ENCODE data around the gene HMCN1. TPM values are rescaled to one million over a fixed set of nuclear protein-coding genes. Genes with fewer than 3 reads are reported as not detected.
A peak's percentile ranks its signal among the peaks of the same experiment; 100 is the strongest.
"Not testable (repeated sequence)": the region's sequence is repeated elsewhere in the genome, so short reads cannot be mapped to it uniquely, and the experiment has no call there.

Gene HMCN1
- total RNA-seq, 1 donor from 2014 or later = 1.9 TPM

DNA sequence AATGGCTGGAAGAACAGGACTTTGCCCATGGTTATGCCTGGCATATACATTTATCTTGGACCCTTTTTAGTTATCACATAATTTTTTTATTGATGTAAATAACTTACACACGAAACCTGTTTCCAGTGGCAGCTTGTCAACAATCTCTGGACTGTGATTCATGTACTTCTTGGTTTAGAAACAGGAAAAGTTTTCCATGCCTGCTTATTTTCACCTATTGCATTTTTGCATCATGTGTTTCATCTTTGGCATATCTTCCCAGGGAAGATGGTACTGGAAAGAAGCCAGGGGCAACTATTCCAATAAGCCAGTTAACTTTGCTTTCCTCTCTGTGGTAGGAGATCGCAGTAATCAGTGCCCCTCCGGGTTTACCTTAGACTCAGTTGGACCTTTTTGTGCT, 430.6 kb downstream of the HMCN1 start:
- no peak for ATAC-seq

GRCh38 chr1:186165303-186165702, 431.1 kb downstream of the HMCN1 start:
- no peak for ATAC-seq

- no peak for ATAC-seq
These were observed 433.0 kb downstream of the HMCN1 start for GRCh38 chr1:186167096-186167668.

DNA sequence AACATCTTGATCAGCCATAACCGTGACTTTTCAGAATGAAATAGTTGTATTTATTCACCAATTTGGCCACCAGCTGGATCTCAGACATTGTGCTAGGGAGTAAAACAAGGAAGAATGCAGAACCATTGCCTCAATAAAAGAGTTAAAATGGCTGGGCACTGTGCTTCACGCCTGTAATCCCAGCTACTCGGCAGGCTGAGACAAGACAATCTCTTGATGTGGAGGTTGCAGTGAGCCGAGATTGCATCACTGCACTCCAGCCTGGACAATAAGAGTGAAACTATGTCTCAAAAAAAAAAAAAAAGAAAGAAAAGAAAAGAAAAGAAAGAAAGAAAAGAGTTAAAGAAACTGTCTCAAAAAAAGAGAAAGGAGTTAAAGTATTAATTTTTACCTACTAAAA, 441.4 kb downstream of the HMCN1 start:
- ATAC-seq = peak; percentile 82

DNA sequence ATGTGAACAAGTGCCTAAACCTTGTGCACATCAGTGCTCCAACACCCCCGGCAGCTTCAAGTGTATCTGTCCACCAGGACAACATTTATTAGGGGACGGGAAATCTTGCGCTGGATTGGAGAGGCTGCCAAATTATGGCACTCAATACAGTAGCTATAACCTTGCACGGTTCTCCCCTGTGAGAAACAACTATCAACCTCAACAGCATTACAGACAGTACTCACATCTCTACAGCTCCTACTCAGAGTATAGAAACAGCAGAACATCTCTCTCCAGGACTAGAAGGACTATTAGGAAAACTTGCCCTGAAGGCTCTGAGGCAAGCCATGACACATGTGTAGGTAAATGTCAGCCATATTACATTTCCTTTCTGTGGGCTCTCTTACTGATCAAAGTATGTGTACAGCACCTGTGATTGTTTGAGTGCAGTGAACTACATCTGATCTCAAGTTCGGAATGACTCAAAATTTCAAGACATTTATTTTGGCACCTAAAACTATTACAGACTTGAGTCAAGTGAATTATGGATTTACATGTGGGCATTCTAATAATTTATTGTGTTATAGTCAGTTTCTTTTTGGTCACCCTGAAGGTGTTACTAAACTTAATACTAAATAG, 444.3 kb downstream of the HMCN1 start:
- peak; percentile 92 for ATAC-seq

DNA sequence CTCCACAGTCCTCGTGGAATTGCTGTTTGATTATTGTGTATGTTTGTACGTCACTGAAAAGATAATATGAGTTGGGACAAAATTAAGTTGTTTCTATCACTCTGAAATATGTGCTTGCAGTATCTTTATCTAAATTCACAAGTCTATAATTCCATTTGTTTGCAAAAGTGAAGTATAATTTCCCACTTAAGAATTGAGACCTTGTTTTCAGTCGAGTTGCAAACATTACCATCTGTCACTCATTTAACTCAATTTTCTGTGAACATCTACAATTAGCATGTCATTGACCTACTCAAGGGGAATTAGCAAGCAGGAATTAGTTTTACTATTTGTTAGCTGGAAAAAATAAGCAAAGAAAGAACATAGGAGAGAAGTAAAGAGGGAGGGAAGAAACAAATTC, 445.0 kb downstream of the HMCN1 start:
- no peak for ATAC-seq

DNA sequence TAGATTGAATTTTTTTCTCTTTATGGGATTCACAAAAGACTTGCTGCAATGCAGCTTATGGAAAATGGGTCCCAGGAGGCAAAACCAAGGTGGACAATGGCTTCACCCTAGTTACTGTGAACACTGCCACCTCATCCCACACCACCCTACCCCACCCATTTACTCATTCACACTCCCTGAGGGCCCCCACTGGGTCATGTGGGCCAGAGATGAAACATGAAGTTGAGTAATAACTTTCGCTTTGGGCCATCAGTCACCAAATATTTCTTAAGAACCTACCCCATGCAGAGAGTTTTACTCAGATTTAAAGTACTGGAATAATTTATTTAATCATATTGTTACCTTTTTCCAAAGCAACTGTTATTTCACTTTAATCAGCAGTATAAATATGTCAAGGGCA, 449.0 kb downstream of the HMCN1 start:
- peak; percentile 95 for ATAC-seq

GRCh38 chr1:186183970-186184628, 449.9 kb downstream of the HMCN1 start:
- no peak for ATAC-seq

DNA sequence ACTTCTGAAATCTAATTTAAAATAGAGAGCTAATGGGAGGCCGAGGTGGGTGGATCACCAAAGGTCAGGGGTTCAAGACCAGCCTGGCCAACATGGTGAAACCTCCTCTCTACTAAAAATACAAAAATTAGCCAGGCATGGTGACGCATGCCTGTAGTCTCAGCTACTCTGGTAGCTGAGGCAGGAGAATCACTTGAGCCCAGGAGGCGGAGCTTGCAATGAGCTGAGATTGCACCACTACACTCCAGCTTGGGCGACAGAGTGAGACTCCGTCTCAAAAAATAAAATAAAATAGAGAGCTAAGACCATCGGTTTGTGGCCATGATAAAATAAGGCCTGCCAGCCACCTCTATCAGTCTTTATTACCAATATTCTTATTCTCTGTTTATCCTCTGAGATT, 452.1 kb downstream of the HMCN1 start:
- ATAC-seq = not testable (repeated sequence)

GRCh38 chr1:186187601-186188000, 453.4 kb downstream of the HMCN1 start:
- ATAC-seq = peak; percentile 38

DNA sequence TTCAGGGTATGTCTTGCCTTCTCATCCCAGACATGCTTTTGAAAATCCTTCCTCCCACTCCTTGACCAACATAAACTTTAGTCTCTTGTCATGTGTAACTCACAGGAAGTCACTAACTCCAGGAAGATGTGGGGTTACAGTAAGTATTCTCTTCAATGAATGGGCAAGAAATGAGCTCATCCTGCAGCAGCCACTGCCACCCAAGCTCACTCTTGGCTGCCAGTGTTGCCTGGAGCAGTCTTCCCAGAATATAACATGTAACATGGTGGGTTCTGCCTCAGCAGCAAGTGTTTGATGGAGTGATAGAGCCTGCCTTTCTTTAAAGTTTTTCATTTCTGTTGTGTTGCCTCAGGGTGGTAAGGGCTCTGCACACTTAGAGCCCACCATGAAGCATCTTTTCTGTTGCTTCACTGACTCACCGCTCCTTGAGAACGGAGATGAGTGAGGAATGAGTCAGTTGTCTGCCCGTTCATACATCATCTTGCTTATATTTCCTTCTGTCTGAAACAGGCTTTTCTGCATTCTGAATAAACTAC, 453.9 kb downstream of the HMCN1 start:
- ATAC-seq = peak; percentile 90

DNA sequence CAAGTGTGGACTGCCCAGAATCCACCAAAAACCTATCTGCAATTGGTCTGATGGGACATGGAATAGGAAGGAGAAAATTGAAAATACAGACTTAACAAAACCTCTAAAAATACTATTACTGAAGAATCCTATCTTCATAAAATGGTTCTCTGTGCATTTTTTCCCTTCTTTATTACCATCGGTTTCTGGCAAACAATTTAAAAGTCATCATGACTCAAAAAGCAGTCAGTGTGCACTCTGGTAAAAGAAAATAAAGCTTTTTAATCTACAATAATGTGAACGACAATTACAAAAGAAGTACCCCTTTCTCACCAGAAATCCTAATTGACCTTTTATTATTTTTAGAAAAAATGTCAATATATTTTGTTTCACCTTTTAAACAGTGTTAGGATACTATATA, 454.5 kb downstream of the HMCN1 start:
- ATAC-seq = no peak

GRCh38 chr1:186189156-186189555, 455.0 kb downstream of the HMCN1 start:
- no peak for ATAC-seq

- ATAC-seq = no peak
These were observed 457.3 kb downstream of the HMCN1 start for GRCh38 chr1:186191511-186191910.

DNA sequence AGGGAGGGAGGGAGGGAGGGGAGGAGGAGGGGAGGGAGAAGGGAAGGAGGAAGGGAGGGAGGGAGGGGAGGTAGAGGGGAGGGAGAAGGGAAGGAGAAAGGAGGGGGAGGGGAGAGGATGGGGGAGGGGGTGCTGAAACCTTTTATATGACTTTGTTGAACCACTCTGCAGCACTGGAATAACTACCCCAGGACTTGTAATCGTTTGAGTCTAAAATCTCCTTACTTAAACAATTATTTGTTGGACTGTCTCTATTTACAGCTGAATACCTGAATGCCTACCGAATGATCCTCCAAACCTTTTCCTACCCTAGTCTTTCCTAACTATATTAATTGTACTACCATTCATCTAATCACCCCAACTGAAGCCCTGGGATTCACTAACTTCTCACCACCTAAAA, 459.0 kb downstream of the HMCN1 start:
- ATAC-seq = no peak

DNA sequence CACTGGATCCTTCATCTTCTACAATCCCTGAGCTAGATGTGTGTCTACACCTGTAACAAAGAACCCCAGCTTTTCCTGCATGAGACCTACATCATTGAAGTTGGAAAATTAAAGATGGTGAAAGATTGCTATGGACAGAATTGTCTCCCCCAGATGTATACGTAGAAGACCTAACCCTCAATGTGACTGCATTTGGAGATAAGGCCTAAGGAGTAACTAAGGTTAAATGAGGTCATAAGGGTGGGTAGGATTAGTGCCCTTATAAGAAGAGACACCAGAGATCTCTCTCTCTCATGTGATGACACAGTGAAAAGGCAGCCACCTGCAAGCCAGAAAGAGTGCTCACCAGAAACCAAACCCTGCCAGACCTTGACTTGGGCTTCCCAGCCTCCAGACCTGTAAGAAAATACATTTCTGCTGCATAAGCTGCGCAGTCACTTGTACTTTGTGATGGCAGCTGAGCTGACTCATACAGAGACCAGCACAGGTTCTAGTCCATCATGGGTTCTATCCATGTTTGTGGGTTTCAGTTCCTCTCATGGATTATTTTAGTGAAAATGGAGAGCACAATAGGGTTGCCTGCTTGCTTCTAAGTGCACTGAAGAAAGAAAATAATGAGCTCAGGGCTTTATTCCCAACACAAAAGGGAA, 460.0 kb downstream of the HMCN1 start:
- ATAC-seq = no peak

DNA sequence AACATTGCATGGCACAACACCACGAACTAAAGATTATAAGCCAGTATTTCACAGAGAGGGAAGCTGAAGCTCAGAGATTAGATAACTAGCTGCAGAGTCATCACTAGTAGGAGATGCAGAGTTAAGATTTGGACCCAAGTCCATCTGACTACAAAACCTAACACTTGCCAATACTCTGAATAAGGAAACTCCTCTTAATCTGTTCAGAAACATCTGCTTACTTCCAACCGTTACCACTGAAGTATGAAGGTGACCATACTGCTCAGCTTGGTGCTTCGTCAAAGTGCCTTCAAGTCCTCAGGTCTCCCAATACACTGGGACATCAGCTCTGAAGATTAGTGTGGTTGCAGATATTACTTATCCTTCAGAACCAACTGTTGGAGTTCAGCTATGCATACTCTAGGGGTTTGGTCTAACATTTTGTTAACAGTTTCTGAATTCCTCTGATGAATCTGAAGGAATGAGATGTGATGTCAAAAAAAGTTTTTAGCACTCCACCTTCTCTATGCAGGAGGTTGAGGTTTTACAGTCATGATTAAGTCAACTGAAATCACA, 461.3 kb downstream of the HMCN1 start:
- no peak for ATAC-seq

GRCh38 chr1:186202271-186202764, 468.1 kb downstream of the HMCN1 start:
- no peak for ATAC-seq

DNA sequence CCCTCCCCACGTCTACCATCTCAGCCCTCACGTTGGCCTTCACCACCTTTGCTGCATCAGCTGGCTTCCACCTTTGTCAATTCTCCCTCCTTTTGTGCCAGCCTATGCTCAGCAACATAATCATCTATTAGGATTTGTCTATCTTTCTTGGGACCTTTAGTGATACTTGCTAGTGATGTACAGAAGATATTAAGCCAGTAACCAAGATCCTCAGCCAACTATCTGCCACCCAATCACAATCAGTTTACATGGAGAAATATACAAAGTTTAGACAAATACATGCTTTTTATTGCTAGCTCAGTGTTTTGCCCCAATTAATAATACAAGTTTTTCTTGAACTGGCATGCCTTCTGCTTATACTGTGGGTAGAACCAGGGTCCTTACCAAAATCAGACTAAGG, 468.6 kb downstream of the HMCN1 start:
- ATAC-seq = no peak

- no peak for ATAC-seq
These were observed 471.9 kb downstream of the HMCN1 start for GRCh38 chr1:186206048-186206570.

DNA sequence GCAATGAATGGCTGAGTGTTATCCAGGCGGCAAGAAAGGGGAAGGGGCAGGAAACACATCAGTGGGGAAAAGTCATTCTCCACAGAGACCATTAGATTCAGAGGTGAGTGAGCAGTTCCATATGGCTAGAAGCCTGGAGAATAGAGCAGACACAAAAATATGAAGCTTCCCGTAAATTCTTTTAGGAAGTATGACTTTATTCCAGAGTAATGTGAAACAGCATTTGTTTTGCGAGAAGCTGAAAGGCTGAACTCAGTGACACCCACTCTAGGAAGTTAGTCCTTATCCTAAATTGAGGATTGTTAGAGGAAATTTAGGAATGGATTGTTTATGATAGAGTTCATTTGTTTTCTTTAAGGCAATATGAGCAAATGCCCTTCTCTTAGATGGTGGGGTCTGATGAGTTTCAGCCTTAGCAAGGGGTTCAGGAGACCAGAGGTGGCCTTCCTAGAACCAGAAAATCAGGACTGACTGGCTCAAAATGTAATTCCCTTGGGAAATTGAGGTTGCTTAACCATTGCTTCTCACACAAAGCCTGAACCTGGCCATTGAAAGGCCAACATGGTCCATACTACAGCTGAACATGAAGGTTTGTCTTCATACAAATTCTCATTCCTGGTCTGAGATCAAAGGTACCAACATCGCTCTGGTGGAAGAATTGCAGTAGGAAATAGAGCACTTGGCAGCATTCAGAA, 473.3 kb downstream of the HMCN1 start:
- no peak for ATAC-seq
